MM.1S (cell line): Measurements from ENCODE around the gene PTPRR.

ENCODE experiments used
- DNase-seq: peaks from one replicate; pipeline ENCODE4 v3.0.0-alpha.2; 2015
- H2AFZ ChIP-seq: fragments of 300-600 bp; sonication (generic); 2 replicates; pipeline ENCODE4 v1.6.0; 2016; ENCODE audit warnings: antibody characterized with exemption, low read length
- H3F3A ChIP-seq: fragments of 300-600 bp; sonication (generic); 2 replicates; pipeline ENCODE4 v1.6.1; 2016; ENCODE audit warnings: mild to moderate bottlenecking, antibody characterized with exemption, low read length, moderate library complexity, mixed read lengths; ENCODE audit not compliant: insufficient read depth
- H3K27ac ChIP-seq: fragments of 300-600 bp; sonication (generic); 2 replicates; pipeline ENCODE4 v1.5.1; 2016; ENCODE audit warnings: mild to moderate bottlenecking, low read length
- H3K27me3 ChIP-seq: fragments of 300-600 bp; sonication (generic); replicated peaks from 2 replicates; pipeline ENCODE4 v1.6.0; 2016; ENCODE audit warnings: low read length; ENCODE audit not compliant: insufficient read depth
- H3K36me3 ChIP-seq: fragments of 300-600 bp; sonication (generic); replicated peaks from 2 replicates; pipeline ENCODE4 v1.6.1; 2016; ENCODE audit warnings: mild to moderate bottlenecking, low read length, mixed read lengths; ENCODE audit not compliant: insufficient read depth
- H3K4me1 ChIP-seq: fragments of 300-600 bp; sonication (generic); 2 replicates; pipeline ENCODE4 v1.6.1; 2016; ENCODE audit warnings: low read length, mixed read lengths
- H3K4me2 ChIP-seq: fragments of 300-600 bp; sonication (generic); 2 replicates; pipeline ENCODE4 v1.6.0; 2016; ENCODE audit warnings: low read depth, low read length
- H3K4me3 ChIP-seq: fragments of 300-600 bp; sonication (generic); 2 replicates; pipeline ENCODE4 v1.5.1; 2016; ENCODE audit warnings: low read length, mixed read lengths
- H3K79me2 ChIP-seq: fragments of 300-600 bp; sonication (generic); 2 replicates; pipeline ENCODE4 v1.6.1; 2016; ENCODE audit warnings: mixed run types, low read length, mixed read lengths
- H3K9ac ChIP-seq: fragments of 300-600 bp; sonication (generic); 2 replicates; pipeline ENCODE4 v1.6.1; 2016; ENCODE audit warnings: low read length, mixed read lengths
- H3K9me2 ChIP-seq: fragments of 300-600 bp; sonication (generic); replicated peaks from 2 replicates; pipeline ENCODE4 v1.6.1; 2016; ENCODE audit warnings: mild to moderate bottlenecking, low read length, mixed read lengths; ENCODE audit not compliant: insufficient read depth
- H3K9me3 ChIP-seq: fragments of 300-600 bp; sonication (generic); replicated peaks from 2 replicates; pipeline ENCODE4 v1.6.1; 2016; ENCODE audit warnings: mild to moderate bottlenecking, low read length, mixed read lengths; ENCODE audit not compliant: insufficient read depth
- H4K20me1 ChIP-seq: fragments of 300-600 bp; sonication (generic); 2 replicates; pipeline ENCODE4 v1.6.1; 2016; ENCODE audit warnings: mild to moderate bottlenecking, low read length, moderate library complexity, mixed read lengths; ENCODE audit not compliant: insufficient read depth
- CTCF ChIP-seq: fragments of 300-600 bp; sonication (generic); IDR thresholded peaks from 2 replicates; pipeline ENCODE4 v1.5.1; 2016; ENCODE audit warnings: antibody characterized with exemption, low read length, mixed read lengths
- EZH2 ChIP-seq: fragments of 300-600 bp; sonication (generic); optimal IDR thresholded peaks from 2 replicates; pipeline ENCODE3; 2017; ENCODE audit warnings: low read depth, mild to moderate bottlenecking, antibody characterized with exemption, low read length, mixed read lengths
- EZH2phosphoT487 ChIP-seq: fragments of 300-600 bp; sonication (generic); IDR thresholded peaks from 2 replicates; pipeline ENCODE4 v1.6.1; 2018; ENCODE audit warnings: antibody characterized with exemption, low read length

The PTPRR gene

GRCh38 chr12:70964867-70965510, 44.5 kb upstream of the PTPRR start:
- Histone ChIP-seq H3F3A (no peaks in the 10 kb centered on the region), H3K9me2 (no peaks in the 10 kb centered on the region), H3K9me3 (no peaks in the 10 kb centered on the region), H2AFZ (no peak overlapping the region), H3K27me3 (no peaks in the 10 kb centered on the region), H3K79me2 (no peaks in the 10 kb centered on the region), H3K9ac (no peak overlapping the region), H4K20me1 (no peaks in the 10 kb centered on the region), H3K36me3 (no peaks in the 10 kb centered on the region), H3K27ac (no peak overlapping the region), H3K4me2 (no peak overlapping the region), H3K4me1 (no peaks in the 10 kb centered on the region), H3K4me3 (no peak overlapping the region)
- no peak for DNase-seq
- TF ChIP-seq EZH2: no peak
- no peak for TF ChIP-seq EZH2phosphoT487
- TF ChIP-seq CTCF: no peak

DNA sequence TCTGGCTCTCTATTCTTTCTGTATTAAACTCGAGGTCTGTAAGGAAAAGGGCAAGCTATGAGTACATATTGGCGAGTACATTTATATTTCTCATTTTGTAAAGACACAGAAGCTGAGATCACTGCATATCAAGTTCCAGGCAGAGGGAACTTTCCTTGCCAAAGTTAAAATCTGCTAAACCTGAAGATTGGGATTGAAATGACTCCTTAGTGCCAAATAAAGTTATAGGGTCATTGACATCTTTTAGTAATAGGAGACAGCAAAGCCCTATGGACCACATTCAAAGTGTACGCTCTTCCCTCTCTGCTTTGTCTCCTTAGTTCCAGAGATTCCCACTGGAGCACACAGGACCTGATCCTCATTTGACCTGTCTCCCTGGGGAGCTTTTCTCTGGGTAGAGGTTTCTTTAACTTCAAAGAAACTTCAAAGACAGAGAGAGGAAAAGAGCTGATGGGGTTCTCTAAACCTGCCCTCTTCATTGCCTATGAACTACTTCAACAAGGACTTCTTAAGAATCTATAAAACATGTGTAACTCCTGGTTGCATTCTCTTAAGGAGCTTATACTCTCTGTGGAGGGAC, 42.6 kb upstream of the PTPRR start:
- no peak for DNase-seq
- H3K36me3 ChIP-seq: no peaks in the 10 kb centered on the region
- H3K9me3 ChIP-seq: no peaks in the 10 kb centered on the region
- H3K4me2 ChIP-seq: no peak overlapping the region
- TF ChIP-seq EZH2 (no peak), CTCF (no peak), EZH2phosphoT487 (no peak)
- no peaks in the 10 kb centered on the region for H3K9me2 ChIP-seq
- no peaks in the 10 kb centered on the region for H3F3A ChIP-seq
- no peak overlapping the region for H2AFZ ChIP-seq
- H3K4me3 ChIP-seq: no peak overlapping the region
- no peaks in the 10 kb centered on the region for H4K20me1 ChIP-seq
- no peaks in the 10 kb centered on the region for H3K79me2 ChIP-seq
- H3K27ac ChIP-seq: no peak overlapping the region
- no peaks in the 10 kb centered on the region for H3K27me3 ChIP-seq
- no peaks in the 10 kb centered on the region for H3K4me1 ChIP-seq
- H3K9ac ChIP-seq: no peak overlapping the region

DNA sequence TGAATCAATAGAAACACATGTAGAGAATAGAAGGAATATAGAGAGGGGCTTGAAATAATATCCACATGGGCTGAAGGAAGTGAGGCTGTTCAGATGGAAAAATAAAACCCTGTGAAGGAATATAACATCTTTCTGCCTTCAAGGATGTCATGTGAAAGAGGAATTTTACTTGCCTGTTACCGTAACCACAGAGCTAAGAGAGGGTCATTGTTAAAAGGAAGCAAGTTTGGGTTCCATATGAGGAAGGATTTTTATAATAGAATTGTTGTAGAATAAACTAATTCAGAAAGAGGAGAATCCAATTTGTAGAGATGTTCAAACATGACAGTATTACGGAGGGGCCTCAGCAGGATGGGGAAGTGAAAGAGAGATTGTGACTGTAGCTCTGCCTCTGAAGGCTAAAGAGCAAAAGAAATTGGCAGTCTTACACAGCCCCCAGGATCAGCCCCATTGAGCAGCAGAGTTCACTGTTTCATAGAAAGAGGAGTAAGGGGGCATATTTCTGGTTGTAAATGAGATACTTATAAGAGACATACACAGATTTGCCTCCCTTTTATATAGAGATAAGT, 41.8 kb upstream of the PTPRR start:
- Histone ChIP-seq H3K36me3 (no peaks in the 10 kb centered on the region), H3K9me2 (no peaks in the 10 kb centered on the region), H3K4me1 (no peaks in the 10 kb centered on the region), H3K79me2 (no peaks in the 10 kb centered on the region), H3K27ac (no peak overlapping the region), H3K4me2 (no peak overlapping the region), H3K27me3 (no peaks in the 10 kb centered on the region), H3K4me3 (no peak overlapping the region), H4K20me1 (no peaks in the 10 kb centered on the region), H3K9me3 (no peaks in the 10 kb centered on the region), H3K9ac (no peak overlapping the region), H2AFZ (no peak overlapping the region), H3F3A (no peaks in the 10 kb centered on the region)
- DNase-seq: no peak
- no peak for TF ChIP-seq EZH2
- no peak for TF ChIP-seq CTCF
- TF ChIP-seq EZH2phosphoT487: no peak
